Measurements from ENCODE around the gene EGFR. TPM values are rescaled to one million over a fixed set of nuclear protein-coding genes. Genes with fewer than 3 reads are reported as not detected.

EGFR gene
- total RNA-seq, 1 experiment from 2014 or later = 58.2 TPM

DNA sequence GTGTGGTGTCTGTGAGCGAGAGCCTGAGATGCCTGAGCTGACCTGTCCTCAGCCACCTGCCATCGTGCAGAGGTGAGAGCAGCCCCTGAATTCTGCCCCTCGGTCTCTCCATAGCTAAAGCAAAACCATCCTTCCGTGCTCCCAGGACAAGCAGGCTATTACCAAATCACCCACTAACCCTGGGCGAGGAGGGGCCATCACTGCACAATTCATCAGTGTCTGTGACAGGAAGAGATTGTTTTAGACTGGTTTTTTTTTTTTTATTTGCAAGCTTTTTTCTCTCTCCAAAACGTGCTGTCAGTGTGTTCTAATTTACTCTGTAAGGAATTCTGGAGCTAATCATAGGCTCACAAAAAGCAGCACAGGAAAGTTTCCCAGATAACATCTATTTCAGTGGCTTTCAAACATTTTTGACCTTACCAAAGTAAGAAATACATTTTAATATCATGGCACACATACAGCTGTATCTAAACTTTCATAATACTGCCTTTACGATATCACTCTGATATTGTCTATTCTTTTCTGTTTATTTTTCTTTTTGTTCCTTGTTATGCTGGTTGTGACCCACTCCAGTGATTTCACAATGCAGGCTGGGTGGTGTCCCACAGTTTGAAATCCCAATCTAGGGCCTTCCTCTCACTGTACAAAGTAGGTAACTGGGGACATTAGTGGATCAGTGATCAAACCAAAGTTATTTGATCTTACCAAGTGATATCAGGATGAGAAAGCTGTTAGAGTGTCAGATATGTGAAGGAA, 62.8 kb downstream of the EGFR start:
- DNase-seq (ENCODE audit: low read depth) = no peak

- no peak for DNase-seq (ENCODE audit: low read depth)
These were observed 63.4 kb downstream of the EGFR start for GRCh38 chr7:55082228-55082603.

GRCh38 chr7:55083206-55083605, 64.4 kb downstream of the EGFR start:
- no peak for DNase-seq (ENCODE audit: low read depth)

DNA sequence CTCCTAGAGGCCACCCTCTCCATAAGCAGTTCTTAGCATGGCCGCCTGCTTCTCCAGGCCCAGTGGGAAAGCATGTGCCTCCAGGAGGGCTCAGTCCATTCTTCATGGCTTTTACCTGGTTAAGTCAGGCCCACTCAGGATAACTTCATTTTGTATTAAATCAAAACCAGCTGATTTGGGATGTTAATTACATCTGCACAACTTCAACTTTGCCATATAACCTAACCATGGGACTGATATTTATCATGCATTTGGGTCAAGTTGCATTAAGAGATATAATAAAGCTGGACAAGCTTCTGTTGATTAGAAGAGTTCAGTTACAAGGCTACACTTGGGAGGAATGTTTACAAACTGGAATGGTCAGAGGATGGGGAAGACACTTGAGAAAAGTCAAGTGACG, 65.5 kb downstream of the EGFR start:
- no peak for DNase-seq (ENCODE audit: low read depth)

GRCh38 chr7:55085511-55086412, 66.9 kb downstream of the EGFR start:
- no peak for DNase-seq (ENCODE audit: low read depth)

GRCh38 chr7:55086413-55087201, 67.8 kb downstream of the EGFR start:
- peak; percentile 94 for DNase-seq (ENCODE audit: low read depth)

GRCh38 chr7:55087521-55087961, 68.7 kb downstream of the EGFR start:
- peak; percentile 42 for DNase-seq (ENCODE audit: low read depth)

DNA sequence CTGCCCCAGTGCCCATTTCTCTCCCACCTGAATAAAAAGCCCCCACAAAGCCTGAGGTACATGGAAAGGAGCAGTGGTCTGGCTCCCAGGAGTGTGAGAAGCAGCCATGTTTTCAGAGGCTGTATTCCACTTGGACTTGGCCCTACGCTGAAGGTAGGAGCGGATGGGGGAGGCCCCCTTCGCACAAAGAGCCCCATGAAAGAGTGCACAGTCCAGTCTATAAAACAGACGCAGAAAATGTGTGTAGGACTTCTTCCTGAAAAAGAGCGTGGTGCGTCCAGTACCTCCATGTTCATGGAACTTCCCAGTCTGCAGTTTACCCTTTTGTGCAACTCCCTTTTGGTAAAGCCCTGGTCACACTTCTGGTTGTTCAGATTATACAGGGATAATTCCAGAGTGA, 69.3 kb downstream of the EGFR start:
- no peak for DNase-seq (ENCODE audit: low read depth)

- DNase-seq (ENCODE audit: low read depth) = no peak
These were observed 69.8 kb downstream of the EGFR start for GRCh38 chr7:55088620-55089019.

- DNase-seq (ENCODE audit: low read depth) = peak; percentile 43
These were observed 73.6 kb downstream of the EGFR start for GRCh38 chr7:55092186-55092974.

GRCh38 chr7:55092975-55093373, 74.2 kb downstream of the EGFR start:
- no peak for DNase-seq (ENCODE audit: low read depth)

GRCh38 chr7:55093674-55094073, 74.9 kb downstream of the EGFR start:
- no peak for DNase-seq (ENCODE audit: low read depth)

GRCh38 chr7:55094092-55094690, 75.4 kb downstream of the EGFR start:
- no peak for DNase-seq (ENCODE audit: low read depth)

DNA sequence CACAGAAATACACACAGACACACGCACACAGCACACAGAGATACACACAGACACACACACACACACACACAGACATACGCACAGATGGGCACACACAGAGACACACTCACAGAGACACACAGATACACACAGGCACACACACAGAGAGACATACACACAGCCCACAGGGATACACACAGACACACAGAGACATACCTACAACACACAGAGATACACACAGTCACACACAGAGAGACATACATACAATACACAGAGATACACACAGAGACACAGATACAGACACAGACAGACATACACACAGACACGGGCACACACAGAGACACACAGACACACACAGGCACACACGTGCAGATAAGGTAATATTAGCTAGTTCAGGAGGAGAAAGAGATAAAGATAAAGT, 76.9 kb downstream of the EGFR start:
- DNase-seq (ENCODE audit: low read depth) = no peak

DNA sequence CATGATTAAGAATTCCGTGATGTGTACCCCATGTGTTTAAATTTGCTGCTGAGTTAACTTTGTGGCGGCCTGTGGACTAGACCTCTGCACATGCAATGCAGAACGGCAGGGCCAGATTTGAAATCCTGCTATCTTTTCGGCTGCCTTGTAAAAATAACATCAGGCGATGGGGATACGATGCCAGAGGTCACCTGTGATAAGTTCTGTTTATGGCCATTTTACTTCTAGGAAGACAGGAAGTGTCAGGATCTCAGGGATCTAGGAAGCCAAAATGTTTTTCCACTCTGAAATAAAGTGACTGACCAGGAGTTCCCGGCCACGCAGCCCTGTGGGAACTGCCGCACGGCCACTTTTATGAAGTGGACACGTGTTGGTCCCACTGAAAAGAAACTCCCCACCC, 77.5 kb downstream of the EGFR start:
- DNase-seq (ENCODE audit: low read depth) = no peak

DNA sequence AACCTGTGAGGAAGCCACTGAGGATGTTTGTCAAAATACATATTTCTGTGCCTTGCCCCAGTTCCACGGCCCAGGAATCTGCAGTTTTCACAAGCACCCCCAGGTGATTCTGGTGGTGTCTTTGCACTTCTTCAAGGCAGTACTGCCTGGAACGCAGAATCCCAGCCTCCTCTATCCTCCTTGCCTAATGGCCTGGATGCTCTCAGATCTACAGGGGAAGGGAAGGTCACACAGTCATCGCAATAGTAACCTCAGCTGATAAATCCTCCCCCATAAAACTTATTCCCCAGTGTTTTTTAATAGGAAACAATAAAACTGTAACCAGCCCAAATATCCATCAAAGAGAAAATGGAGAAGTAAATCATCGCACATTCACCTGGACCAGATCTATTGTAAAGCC, 78.3 kb downstream of the EGFR start:
- no peak for DNase-seq (ENCODE audit: low read depth)

DNA sequence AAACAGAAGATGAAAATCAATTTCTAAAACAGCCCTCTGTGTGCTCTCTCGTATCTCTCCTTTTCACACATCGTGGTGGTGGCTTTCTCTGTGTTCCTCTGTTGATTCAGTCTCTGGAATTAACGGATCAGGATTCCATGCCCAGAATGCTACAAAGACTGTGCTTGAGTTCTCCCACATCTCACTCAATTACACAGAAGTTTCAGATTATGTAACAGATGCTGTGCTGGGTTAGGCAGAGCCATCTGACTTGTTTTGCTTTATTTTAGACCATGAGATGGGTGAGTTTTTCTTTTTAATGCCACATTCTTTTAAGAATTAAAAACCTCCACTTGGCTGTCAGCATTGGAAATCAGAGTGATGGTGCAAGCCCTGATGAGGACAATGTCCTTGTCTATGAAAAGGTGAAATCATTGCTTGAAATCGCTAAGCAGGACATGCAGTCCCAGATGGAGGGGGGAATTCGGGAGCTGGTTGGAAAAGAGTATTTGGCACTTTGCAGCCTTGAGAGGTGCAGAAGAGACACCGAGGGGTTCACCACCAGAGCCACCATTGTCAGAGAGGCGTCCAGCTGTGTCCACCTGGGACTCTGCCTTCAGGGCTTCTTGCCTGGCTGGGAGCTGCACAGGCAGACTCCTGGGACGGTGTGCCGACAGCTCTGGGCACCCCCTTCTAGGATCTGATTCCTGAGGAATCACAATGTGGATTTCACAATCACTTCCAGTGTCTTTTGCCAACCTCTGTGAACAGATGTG, 80.4 kb downstream of the EGFR start:
- DNase-seq (ENCODE audit: low read depth) = no peak

DNA sequence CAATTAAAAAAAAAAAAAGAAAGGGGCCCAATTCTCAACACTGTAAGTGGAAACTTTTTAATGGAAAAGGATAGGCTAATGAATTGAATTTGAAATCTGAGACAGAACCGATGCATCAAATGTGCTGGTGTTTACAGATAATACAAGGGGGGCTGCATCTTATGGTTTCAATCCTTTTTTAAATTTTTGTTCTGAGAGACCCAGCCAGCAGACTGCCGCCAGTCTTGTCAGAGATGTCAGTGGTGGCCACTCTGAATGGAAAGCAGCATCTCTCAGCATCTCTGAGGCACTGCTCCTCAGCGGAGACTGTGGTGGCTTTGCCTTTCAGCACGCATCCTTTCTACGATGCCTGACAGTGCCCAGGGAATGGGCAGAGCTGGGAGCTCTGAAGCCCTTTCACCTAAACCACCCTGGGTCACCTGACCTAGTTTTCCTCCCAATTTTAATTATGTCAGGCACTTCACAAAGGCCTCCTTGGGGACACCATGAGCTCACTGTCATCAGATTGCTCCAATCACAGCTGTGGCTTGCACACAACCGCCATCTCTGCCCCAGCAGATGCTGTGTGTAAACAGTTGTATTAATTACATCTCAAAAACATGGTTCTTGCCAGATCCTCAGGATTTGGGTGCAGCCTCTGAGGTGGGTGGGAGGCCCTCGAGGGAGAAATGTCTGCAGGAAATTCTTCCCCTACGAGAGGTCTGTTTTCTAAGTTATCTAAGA, 81.2 kb downstream of the EGFR start:
- no peak for DNase-seq (ENCODE audit: low read depth)

GRCh38 chr7:55100544-55101327, 81.9 kb downstream of the EGFR start:
- DNase-seq (ENCODE audit: low read depth) = no peak
